GM18861 (cell line): ENCODE data around the gene DCAF7.

Experiments used
- ATAC-seq: cut with Tn5 transposase; IDR thresholded peaks from one replicate; pipeline ENCODE4 v1.9.1; 2021; ENCODE audit not compliant: unreplicated experiment

DCAF7 gene

GRCh38 chr17:63549946-63550816 is at the start of gene DCAF7:
Gene DCAF7, plus strand, starts transcription at chr17:63550477. Its CDS starts 201 bp downstream, at chr17:63550678.
- peak; percentile 92 for ATAC-seq

- ATAC-seq, result no peak
Measured at GRCh38 chr17:63500543-63501390, 49.5 kb upstream of the DCAF7 start.

- no peak for ATAC-seq
Measured at GRCh38 chr17:63503341-63503705, 47.0 kb upstream of the DCAF7 start.

GRCh38 chr17:63504261-63504660 is 46.0 kb upstream of the DCAF7 start:
- no peak for ATAC-seq

GRCh38 chr17:63505341-63505740 is 44.9 kb upstream of the DCAF7 start:
- no peak for ATAC-seq

GRCh38 chr17:63506627-63507026 is 43.6 kb upstream of the DCAF7 start:
- no peak for ATAC-seq

GRCh38 chr17:63511331-63511730 is 38.9 kb upstream of the DCAF7 start:
- ATAC-seq, result no peak

GRCh38 chr17:63512388-63512787 is 37.9 kb upstream of the DCAF7 start:
- no peak for ATAC-seq

- ATAC-seq, result no peak
Measured at GRCh38 chr17:63512896-63513644, 37.2 kb upstream of the DCAF7 start.

- no peak for ATAC-seq
Measured at GRCh38 chr17:63514477-63514876, 35.8 kb upstream of the DCAF7 start.

- no peak for ATAC-seq
Measured at GRCh38 chr17:63514974-63515373, 35.3 kb upstream of the DCAF7 start.

GRCh38 chr17:63515426-63515825 is 34.9 kb upstream of the DCAF7 start:
- ATAC-seq, result no peak

GRCh38 chr17:63516910-63517824 is 33.1 kb upstream of the DCAF7 start:
- no peak for ATAC-seq

- no peak for ATAC-seq
Measured at GRCh38 chr17:63517825-63518534, 32.3 kb upstream of the DCAF7 start.

- no peak for ATAC-seq
Measured at GRCh38 chr17:63519116-63519881, 31.0 kb upstream of the DCAF7 start.

- no peak for ATAC-seq
Measured at GRCh38 chr17:63519972-63520882, 30.1 kb upstream of the DCAF7 start.

- no peak for ATAC-seq
Measured at GRCh38 chr17:63523253-63523855, 26.9 kb upstream of the DCAF7 start, which contains the start of gene KCNH6. Gene KCNH6, plus strand, starts transcription at chr17:63523358. Its CDS starts 56 bp downstream, at chr17:63523414.
